OCI-LY7 (cell line): Measurements from ENCODE around the gene RIOK1.

ENCODE experiments used
- CTCF ChIP-seq: fragments of 200-600 bp; sonication (generic); conservative IDR thresholded peaks from 2 replicates; pipeline ENCODE4 v1.5.1; 2014; ENCODE audit warnings: mild to moderate bottlenecking, antibody characterized with exemption, low read length, moderate library complexity, mixed read lengths
- EZH2phosphoT487 ChIP-seq: fragments of 200-600 bp; sonication (generic); IDR thresholded peaks from 2 replicates; pipeline ENCODE4 v1.6.1; 2018; ENCODE audit warnings: low read depth, borderline replicate concordance, mild to moderate bottlenecking, mixed run types, antibody characterized with exemption, low read length, moderate library complexity, mixed read lengths

GRCh38 chr6:7389451-7390225 is at the start of gene RIOK1, which contains the start of gene CAGE1:
- TF ChIP-seq CTCF (no peak), EZH2phosphoT487 (no peak)
